HG03520 (cell line): ENCODE data around the gene PCAT7.
"Not testable (repeated sequence)": the region's sequence is repeated elsewhere in the genome, so short reads cannot be mapped to it uniquely, and the experiment has no call there.

ENCODE experiments used
- ATAC-seq: cut with Tn5 transposase; IDR thresholded peaks from one replicate; pipeline ENCODE4 v1.9.1; 2021; ENCODE audit warnings: mild to moderate bottlenecking, moderate library complexity; ENCODE audit not compliant: unreplicated experiment

Gene PCAT7

GRCh38 chr9:94560237-94560636 lies 5.4 kb downstream of the PCAT7 start:
- no peak for ATAC-seq

- ATAC-seq = no peak
These were observed 8.7 kb downstream of the PCAT7 start for GRCh38 chr9:94563548-94563947.

- not testable (repeated sequence) for ATAC-seq
These were observed 9.4 kb downstream of the PCAT7 start for GRCh38 chr9:94564279-94564678.

GRCh38 chr9:94566550-94566949 lies 11.7 kb downstream of the PCAT7 start:
- ATAC-seq = no peak

- ATAC-seq = no peak
These were observed 12.4 kb downstream of the PCAT7 start for GRCh38 chr9:94567271-94567670.

- no peak for ATAC-seq
These were observed 13.5 kb downstream of the PCAT7 start for GRCh38 chr9:94568250-94568889.

DNA sequence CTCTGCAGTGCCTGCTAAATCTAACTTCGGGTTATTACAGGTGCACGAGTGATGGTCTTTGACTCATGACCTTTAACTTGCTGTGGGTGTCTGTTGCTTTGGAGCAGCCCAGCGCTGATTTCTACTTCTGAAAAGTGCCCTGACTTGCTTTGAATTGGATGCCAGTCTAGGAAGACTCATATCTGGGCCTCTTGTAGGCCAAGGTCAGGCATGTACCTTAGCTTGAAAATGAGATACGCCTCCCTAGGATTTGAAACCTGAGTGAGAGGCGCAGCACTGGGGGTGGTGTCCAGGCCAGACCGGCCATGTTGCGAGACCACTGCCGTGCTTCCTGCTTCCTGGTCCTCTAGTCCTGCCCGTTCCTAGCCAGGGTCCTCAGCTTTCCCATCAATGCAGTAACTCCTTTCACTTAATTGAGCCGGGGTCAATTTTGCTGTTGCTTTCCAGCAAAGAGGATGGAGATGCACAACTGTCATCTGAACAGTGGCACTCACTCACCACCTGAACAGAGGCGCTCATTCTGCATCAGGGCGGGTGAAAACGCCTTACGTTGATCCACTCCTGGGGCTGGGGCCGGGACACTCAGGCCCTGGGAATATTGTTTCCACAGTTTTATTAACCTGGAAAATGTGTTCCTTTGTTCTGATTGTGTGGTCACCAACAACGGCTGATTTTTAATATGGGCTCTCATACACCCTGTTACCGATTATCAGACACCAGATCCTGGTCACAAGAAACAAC lies 14.3 kb downstream of the PCAT7 start:
- no peak for ATAC-seq

- ATAC-seq = no peak
These were observed 21.2 kb downstream of the PCAT7 start for GRCh38 chr9:94576131-94576530.

- ATAC-seq = no peak
These were observed 22.2 kb downstream of the PCAT7 start for GRCh38 chr9:94577036-94577435.

DNA sequence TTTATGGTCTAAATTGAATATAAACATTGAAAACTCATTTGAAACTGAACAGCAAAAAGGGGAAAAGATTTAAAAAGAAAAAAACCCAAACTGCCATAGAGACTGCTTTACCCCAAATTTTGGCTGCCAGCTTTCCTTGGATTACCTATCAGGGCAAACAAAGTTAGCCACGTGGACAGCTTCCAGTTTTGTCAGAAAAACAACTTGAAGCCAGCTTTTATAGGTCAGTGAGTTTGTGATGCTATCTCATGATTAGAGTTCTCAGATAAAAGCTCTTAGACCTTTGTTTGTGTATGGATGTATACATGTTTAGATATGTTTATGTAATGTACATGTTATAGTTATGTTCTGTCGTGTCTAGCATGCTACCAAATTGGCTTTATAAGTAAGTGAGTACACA lies 22.7 kb downstream of the PCAT7 start:
- ATAC-seq = no peak

GRCh38 chr9:94581728-94582127 lies 26.8 kb downstream of the PCAT7 start:
- ATAC-seq = no peak

DNA sequence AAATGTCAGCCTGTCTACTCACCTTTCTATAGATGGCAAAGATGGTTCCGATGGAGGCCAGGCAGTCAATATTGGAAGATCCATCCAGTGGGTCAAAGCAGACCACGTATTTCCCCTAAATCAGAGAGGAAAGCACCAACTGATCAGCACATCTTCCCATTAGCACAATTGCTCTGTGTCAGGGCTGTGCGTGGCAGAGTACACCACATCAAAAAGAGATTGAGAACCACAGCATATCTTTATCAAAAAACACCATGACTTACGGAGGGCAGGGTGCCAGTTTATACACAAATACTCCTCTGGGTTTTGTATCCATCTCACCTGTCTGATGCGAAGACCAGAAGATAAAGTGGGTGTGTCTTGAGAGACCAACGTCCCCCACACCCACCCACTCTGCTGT lies 29.7 kb downstream of the PCAT7 start:
- no peak for ATAC-seq

DNA sequence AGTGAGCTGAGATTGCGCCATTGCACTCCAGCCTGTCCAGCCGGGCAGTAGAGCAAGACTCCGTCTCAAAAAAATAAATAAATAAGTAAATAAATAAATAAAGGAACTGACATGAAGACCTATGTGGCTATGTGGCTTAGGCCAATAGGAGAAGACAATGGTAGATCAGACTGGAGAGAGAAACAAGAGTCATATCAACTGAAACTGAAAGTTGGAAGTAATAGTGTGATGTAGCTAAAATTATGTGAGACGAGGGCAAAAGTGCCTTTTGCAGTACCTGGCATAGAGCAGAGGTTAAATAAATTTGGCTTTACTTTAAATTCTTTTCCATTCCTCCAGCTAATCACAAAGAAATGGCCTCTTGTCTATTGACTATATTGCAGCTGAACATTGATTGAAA lies 31.4 kb downstream of the PCAT7 start:
- ATAC-seq = no peak

DNA sequence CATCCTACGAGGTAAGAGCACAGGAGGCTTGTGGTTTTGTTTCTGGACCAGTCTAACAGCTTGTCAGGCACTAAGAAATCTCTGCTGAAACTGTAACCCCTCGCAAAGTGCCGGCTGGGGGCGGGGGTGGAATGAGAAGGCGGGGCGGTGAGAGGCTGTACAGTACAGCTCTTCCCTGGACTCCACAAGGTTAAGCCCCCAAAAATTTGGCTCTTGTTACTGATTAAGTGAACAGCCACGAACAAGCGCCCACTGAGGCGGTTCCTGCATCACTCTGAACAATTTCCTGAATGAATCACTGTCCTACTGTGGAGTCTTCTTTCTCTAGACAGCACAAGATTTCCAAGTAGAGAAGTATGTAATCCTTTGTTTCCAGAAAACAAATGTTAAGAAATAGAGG lies 31.9 kb downstream of the PCAT7 start:
- ATAC-seq = no peak

GRCh38 chr9:94588681-94589080 lies 33.8 kb downstream of the PCAT7 start:
- no peak for ATAC-seq

DNA sequence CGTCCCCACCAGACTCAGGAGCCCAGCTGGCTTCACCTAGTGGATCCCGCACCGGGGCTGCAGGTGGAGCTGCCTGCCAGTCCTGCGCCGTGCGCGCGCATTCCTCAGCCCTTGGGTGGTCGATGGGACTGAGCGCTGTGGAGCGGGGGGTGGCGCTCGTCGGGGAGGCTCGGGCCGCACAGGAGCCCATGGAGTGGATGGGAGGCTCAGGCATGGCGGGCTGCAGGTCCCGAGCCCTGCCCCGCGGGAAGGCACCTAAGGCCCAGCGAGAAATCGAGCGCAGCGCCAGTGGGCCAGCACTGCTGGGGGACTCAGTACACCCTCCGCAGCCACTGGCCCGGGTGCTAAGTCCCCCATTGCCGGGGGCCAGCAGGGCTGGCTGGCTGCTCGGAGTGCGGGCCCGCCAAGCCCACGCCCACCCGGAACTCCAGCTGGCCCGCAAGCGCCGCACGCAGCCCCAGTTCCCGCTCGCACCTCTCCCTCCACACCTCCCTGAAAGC lies 36.2 kb downstream of the PCAT7 start:
- not testable (repeated sequence) for ATAC-seq

- ATAC-seq = no peak
These were observed 37.0 kb downstream of the PCAT7 start for GRCh38 chr9:94591876-94592275.

DNA sequence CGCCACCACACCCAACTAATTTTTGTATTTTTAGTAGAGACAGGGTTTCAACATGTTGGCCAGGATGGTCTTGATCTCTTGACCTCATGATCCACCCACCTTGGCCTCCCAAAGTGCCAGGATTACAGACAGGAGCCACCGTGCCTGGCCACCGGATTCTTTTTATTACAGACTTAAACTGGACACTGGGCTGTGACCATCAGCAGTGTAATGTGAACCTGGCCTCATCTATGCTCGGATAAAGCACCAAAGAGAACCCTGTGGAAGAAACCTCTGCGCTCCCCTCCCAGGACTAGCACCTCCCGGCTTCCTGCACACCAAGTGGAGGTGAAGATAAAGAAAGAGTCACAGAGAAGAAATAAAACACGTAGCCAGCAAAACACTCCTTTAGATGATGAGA lies 37.8 kb downstream of the PCAT7 start:
- not testable (repeated sequence) for ATAC-seq

DNA sequence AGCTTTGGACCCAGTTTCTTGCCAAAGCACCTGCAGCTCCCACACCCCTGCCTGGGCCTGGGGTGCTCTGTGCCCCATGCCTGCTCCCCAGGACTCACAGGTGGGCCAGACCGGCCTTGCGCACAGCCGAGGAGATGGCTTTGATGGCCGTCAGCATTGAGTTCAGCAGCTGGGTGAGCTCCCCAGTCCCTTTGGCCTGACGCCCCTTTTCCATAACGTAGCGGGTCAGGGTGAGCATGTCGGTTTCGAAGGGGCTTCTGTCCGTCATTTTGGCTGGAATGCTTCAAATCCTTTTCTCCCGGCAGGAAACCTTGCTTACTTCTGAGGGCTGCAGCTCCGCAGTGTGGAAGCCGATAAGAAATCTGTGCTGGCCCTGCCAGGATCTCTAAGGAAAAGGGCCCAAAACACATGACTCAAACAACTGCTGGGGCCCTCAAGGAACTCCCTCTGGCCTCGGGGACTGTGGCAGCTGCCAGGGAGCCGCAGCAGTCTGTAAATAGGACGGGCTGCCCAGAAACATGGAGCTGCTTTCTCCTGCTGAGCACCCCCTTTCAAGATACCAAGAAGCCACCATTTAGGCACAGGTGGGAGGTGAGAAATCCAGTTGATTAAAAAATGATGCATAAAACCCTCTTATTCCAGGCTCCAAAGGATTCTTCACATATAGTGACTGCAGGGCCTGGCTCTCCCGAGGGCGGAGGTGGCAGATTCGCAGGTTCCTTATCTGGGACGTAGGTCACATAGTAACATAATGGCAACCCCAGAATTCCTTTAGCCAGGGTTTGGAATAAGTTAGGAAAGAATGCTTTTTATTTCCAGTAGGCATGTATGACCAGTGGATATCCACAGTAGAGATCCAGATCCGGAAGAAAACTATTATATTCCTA lies 38.8 kb downstream of the PCAT7 start, which contains the start of gene FBP2:
FBP2 (minus strand) TSS at position 366 of the 887 bp plus-strand sequence; CDS start at position 268, 98 bp downstream.
- no peak for ATAC-seq

GRCh38 chr9:94599102-94599501 lies 44.2 kb downstream of the PCAT7 start:
- ATAC-seq = no peak

- ATAC-seq = no peak
These were observed 45.4 kb downstream of the PCAT7 start for GRCh38 chr9:94600258-94600657.
